Natural killer cell (primary cell): ENCODE results near the gene CCDC152. TPM values are rescaled to one million over a fixed set of nuclear protein-coding genes. Genes with fewer than 3 reads are reported as not detected.

Experiments used
- ATAC-seq, 3 donors: fragments of 150-1000 bp in 2 of 3; fragments of 200-7000 bp in 1 of 3; cut with Tn5 transposase; 1 replicate in 1 of 3; 2 replicates in 2 of 3; pipeline ENCODE4 v1.10.0; 2021; ENCODE audit warnings: mild to moderate bottlenecking in 2 of 3, moderate library complexity in 2 of 3
- DNase-seq, 2 donors: peaks; one replicate each; pipeline versions ENCODE4 v3.0.0 to v3.0.0-alpha.2; 2013 to 2021; ENCODE audit warnings: mixed read lengths in 1 of 2
- H3K27ac ChIP-seq: one replicate; pipeline ENCODE4 v1.5.1; 2013; ENCODE audit warnings: mild to moderate bottlenecking, low read length
- H3K27me3 ChIP-seq: one replicate; pipeline ENCODE4 v1.6.1; 2013; ENCODE audit warnings: low read length; ENCODE audit not compliant: control insufficient read depth, insufficient read depth
- H3K36me3 ChIP-seq: one replicate; pipeline ENCODE4 v1.6.1; 2013; ENCODE audit warnings: low read length; ENCODE audit not compliant: control insufficient read depth, insufficient read depth
- H3K4me1 ChIP-seq: one replicate; pipeline ENCODE4 v1.6.1; 2013; ENCODE audit warnings: low read length; ENCODE audit not compliant: control insufficient read depth, insufficient read depth
- H3K4me3 ChIP-seq: one replicate; pipeline ENCODE4 v1.5.1; 2013; ENCODE audit warnings: low read length
- H3K9me3 ChIP-seq: one replicate; pipeline ENCODE4 v1.6.1; 2013; ENCODE audit warnings: low read length; ENCODE audit not compliant: control insufficient read depth, insufficient read depth
- H3K27ac Mint-ChIP-seq, 2 donors: one replicate each; pipeline ENCODE4 v1.8.0; 2022; ENCODE audit warnings: mild to moderate bottlenecking in 2 of 2, mixed read lengths in 2 of 2, moderate library complexity in 1 of 2
- H3K27me3 Mint-ChIP-seq, 2 donors: one replicate each; pipeline ENCODE4 v1.8.0; 2022; ENCODE audit warnings: low read depth in 2 of 2, mixed read lengths in 2 of 2
- H3K36me3 Mint-ChIP-seq: one replicate; pipeline ENCODE4 v1.8.0; 2022; ENCODE audit warnings: mixed read lengths
- H3K4me1 Mint-ChIP-seq, 2 donors: one replicate each; pipeline ENCODE4 v1.8.0; 2022; ENCODE audit warnings: mixed read lengths in 2 of 2
- H3K4me3 Mint-ChIP-seq: one replicate; pipeline ENCODE4 v1.8.0; 2022; ENCODE audit warnings: mild to moderate bottlenecking, moderate library complexity, mixed read lengths
- H3K9me3 Mint-ChIP-seq, 2 donors: one replicate each; pipeline ENCODE4 v1.8.0; 2022; ENCODE audit warnings: mixed read lengths in 2 of 2
- CTCF ChIP-seq: fragments of 200-600 bp; IDR thresholded peaks from one replicate; pipeline ENCODE4 v1.8.0; 2022; ENCODE audit warnings: antibody characterized with exemption
- WGBS: methylation state at CpG from one replicate; pipeline ENCODE4 v1.1.7; 2013; ENCODE audit warnings: missing lambda C conversion rate; ENCODE audit not compliant: insufficient coverage; 5-methylcytosine and 5-hydroxymethylcytosine counted together
- intact Hi-C: fragments of 100-400 bp; cut with micrococcal nuclease; formaldehyde crosslinking; loops from one replicate; pipeline ENCODE4 v1.14.2; 2022
- total RNA-seq, 4 donors: library from RNA; stranded (reverse); fragments of 120-200 nt in 1 of 4; gene quantifications; one replicate each; pipeline versions ENCODE4 v1.2.3 to v1.2.4, GENCODE V29; 2013 to 2022

The CCDC152 gene
- total RNA-seq, 3 donors from 2014 or later (not counting 1 experiment from before 2014, with no cell fraction given): 4.0 to 4.9 (median 4.0) TPM

GRCh38 chr5:42825422-42826148 is 69.0 kb downstream of the CCDC152 start:
- H3K9me3 Mint-ChIP-seq: no peaks in the 10 kb centered on the region
- WGBS: 79% methylated on average over 9 of the region's 9 CpGs
- no peak overlapping the region for H3K27ac Mint-ChIP-seq
- ATAC-seq: no peak
- H3K36me3 Mint-ChIP-seq: no peaks in the 10 kb centered on the region
- no peak overlapping the region for H3K4me3 Mint-ChIP-seq
- no peaks in the 10 kb centered on the region for H3K27me3 ChIP-seq
- intact Hi-C loops: no loop called here
- no peak for TF ChIP-seq CTCF
- no peaks in the 10 kb centered on the region for H3K4me1 ChIP-seq
- no peaks in the 10 kb centered on the region for H3K4me1 Mint-ChIP-seq
- H3K4me3 ChIP-seq: no peak overlapping the region
- no peaks in the 10 kb centered on the region for H3K36me3 ChIP-seq
- no peaks in the 10 kb centered on the region for H3K9me3 ChIP-seq
- H3K27me3 Mint-ChIP-seq: peaks cover 0 to 2% of the 10 kb centered on the region in 2 donors
- no peak for DNase-seq
- no peak overlapping the region for H3K27ac ChIP-seq

GRCh38 chr5:42826757-42827515 is 70.3 kb downstream of the CCDC152 start:
- Mint-ChIP-seq H3K27ac (no peak overlapping the region), H3K36me3 (no peaks in the 10 kb centered on the region), H3K27me3 (peaks cover 0 to 5% of the 10 kb centered on the region in 2 donors), H3K4me3 (no peak overlapping the region), H3K9me3 (no peaks in the 10 kb centered on the region), H3K4me1 (no peaks in the 10 kb centered on the region)
- Histone ChIP-seq H3K9me3 (no peaks in the 10 kb centered on the region), H3K4me3 (no peak overlapping the region), H3K27ac (no peak overlapping the region), H3K4me1 (no peaks in the 10 kb centered on the region), H3K27me3 (no peaks in the 10 kb centered on the region), H3K36me3 (no peaks in the 10 kb centered on the region)
- no peak for DNase-seq
- intact Hi-C loops: no loop called here
- WGBS: 79% methylated on average over 2 of the region's 2 CpGs
- TF ChIP-seq CTCF: no peak
- no peak for ATAC-seq

GRCh38 chr5:42828671-42829070 is 72.1 kb downstream of the CCDC152 start:
- no peak overlapping the region for H3K4me3 ChIP-seq

More at GRCh38 chr5:42828671-42829070, 72.1 kb downstream of the CCDC152 start:
- H3K27me3 Mint-ChIP-seq: peaks cover 0 to 6% of the 10 kb centered on the region in 2 donors
- intact Hi-C loops: no loop called here
- TF ChIP-seq CTCF: no peak
- no peaks in the 10 kb centered on the region for H3K9me3 Mint-ChIP-seq
- ATAC-seq (no peak), DNase-seq (no peak)
- H3K9me3 ChIP-seq: no peaks in the 10 kb centered on the region
- H3K4me1 ChIP-seq: no peaks in the 10 kb centered on the region
- no peaks in the 10 kb centered on the region for H3K36me3 ChIP-seq
- H3K36me3 Mint-ChIP-seq: no peaks in the 10 kb centered on the region
- H3K27ac Mint-ChIP-seq: no peak overlapping the region
- 100% methylated on average over 2 of the region's 2 CpGs for WGBS
- no peak overlapping the region for H3K27ac ChIP-seq
- H3K4me1 Mint-ChIP-seq: no peaks in the 10 kb centered on the region
- H3K27me3 ChIP-seq: no peaks in the 10 kb centered on the region
- H3K4me3 Mint-ChIP-seq: no peak overlapping the region
